ENCODE results near the gene PITX1.

The PITX1 gene

GRCh38 chr5:135039271-135040033 lies 5.4 kb upstream of the PITX1 start:
- Histone ChIP-seq H3K4me2 (ENCODE audit: low read length) (no peak overlapping the region), H3K79me2 (ENCODE audit: low read length) (0 out of 2 replicates have a peak, but pooled peaks cover 5% of the 10 kb centered on the region), H3K27me3 (ENCODE audit: low read depth, low read length) (no peaks in the 10 kb centered on the region), H3K4me1 (ENCODE audit: low read length) (0 out of 2 replicates have a peak, but pooled peaks cover 6% of the 10 kb centered on the region), H3K27ac (ENCODE audit: low read length) (no peak overlapping the region), H4K20me1 (ENCODE audit: insufficient read depth, low read length) (no peaks in the 10 kb centered on the region), H2AFZ (ENCODE audit: low read depth, low read length) (no peak overlapping the region), H3K9ac (ENCODE audit: low read length) (no peak overlapping the region), H3K4me3 (ENCODE audit: low read length) (no peak overlapping the region), H3K36me3 (replicated peaks; ENCODE audit: low read depth, low read length) (no peaks in the 10 kb centered on the region), H3K9me3 (ENCODE audit: insufficient read depth, low read length) (no peaks in the 10 kb centered on the region)
- TF ChIP-seq EZH2phosphoT487 (IDR thresholded peaks at IDR 0.05; ENCODE audit: low read depth) (no peak), CTCF (IDR thresholded peaks at IDR 0.05; ENCODE audit: low read depth, low read length) (no peak)

DNA sequence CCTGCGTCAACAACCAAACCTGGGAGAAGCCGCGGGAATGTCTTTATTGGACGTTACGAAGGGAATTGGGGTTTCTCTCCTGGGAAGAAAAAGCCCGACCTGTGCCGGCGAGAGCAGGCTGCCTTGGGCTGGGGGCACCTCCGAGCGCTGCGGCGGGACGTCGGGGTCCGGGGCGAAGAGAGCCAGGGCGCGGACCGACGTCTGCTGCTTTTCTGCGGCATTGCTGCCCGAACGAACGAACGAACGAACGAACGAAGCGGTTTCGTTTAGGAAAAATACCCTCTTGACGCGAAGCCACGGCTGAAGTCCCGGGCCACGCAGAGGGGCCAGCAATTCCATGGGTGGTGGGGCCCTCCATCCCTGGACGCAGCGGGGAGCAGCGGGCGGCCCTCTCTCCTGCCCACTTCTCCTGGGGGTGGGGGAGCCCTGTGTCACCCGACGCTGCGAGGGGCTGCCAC lies 4.8 kb upstream of the PITX1 start:
- Histone ChIP-seq H2AFZ (ENCODE audit: low read depth, low read length) (no peak overlapping the region), H3K9me3 (ENCODE audit: insufficient read depth, low read length) (no peaks in the 10 kb centered on the region), H3K79me2 (ENCODE audit: low read length) (peaks cover 8% of the 10 kb centered on the region; the same call in 1 of the 2 replicates), H3K4me3 (ENCODE audit: low read length) (no peak overlapping the region), H3K27me3 (ENCODE audit: low read depth, low read length) (no peaks in the 10 kb centered on the region), H4K20me1 (ENCODE audit: insufficient read depth, low read length) (no peaks in the 10 kb centered on the region), H3K36me3 (replicated peaks; ENCODE audit: low read depth, low read length) (no peaks in the 10 kb centered on the region), H3K4me1 (ENCODE audit: low read length) (0 out of 2 replicates have a peak, but pooled peaks cover 7% of the 10 kb centered on the region), H3K4me2 (ENCODE audit: low read length) (no peak overlapping the region), H3K27ac (ENCODE audit: low read length) (no peak overlapping the region), H3K9ac (ENCODE audit: low read length) (no peak overlapping the region)
- TF ChIP-seq CTCF (IDR thresholded peaks at IDR 0.05; ENCODE audit: low read depth, low read length), result no peak

GRCh38 chr5:135038205-135038812 lies 4.3 kb upstream of the PITX1 start:
- Histone ChIP-seq H3K36me3 (replicated peaks; ENCODE audit: low read depth, low read length) (no peaks in the 10 kb centered on the region), H2AFZ (ENCODE audit: low read depth, low read length) (no peak overlapping the region), H3K4me3 (ENCODE audit: low read length) (no peak overlapping the region), H3K27ac (ENCODE audit: low read length) (no peak overlapping the region), H3K4me1 (ENCODE audit: low read length) (0 out of 2 replicates have a peak, but pooled peaks cover 7% of the 10 kb centered on the region), H3K9ac (ENCODE audit: low read length) (no peak overlapping the region), H3K4me2 (ENCODE audit: low read length) (no peak overlapping the region), H3K27me3 (ENCODE audit: low read depth, low read length) (no peaks in the 10 kb centered on the region), H3K79me2 (ENCODE audit: low read length) (peaks cover 13% of the 10 kb centered on the region), H3K9me3 (ENCODE audit: insufficient read depth, low read length) (no peaks in the 10 kb centered on the region), H4K20me1 (ENCODE audit: insufficient read depth, low read length) (no peaks in the 10 kb centered on the region)
- no peak for TF ChIP-seq EZH2phosphoT487 (IDR thresholded peaks at IDR 0.05; ENCODE audit: low read depth)
- TF ChIP-seq CTCF (IDR thresholded peaks at IDR 0.05; ENCODE audit: low read depth, low read length), result no peak

- Histone ChIP-seq H3K9ac (ENCODE audit: low read length) (no peak overlapping the region), H3K9me3 (ENCODE audit: insufficient read depth, low read length) (no peaks in the 10 kb centered on the region), H3K4me2 (ENCODE audit: low read length) (no peak overlapping the region), H3K4me1 (ENCODE audit: low read length) (0 out of 2 replicates have a peak, but pooled peaks cover 7% of the 10 kb centered on the region), H3K27ac (ENCODE audit: low read length) (no peak overlapping the region), H3K79me2 (ENCODE audit: low read length) (peaks cover 20% of the 10 kb centered on the region), H3K27me3 (ENCODE audit: low read depth, low read length) (no peaks in the 10 kb centered on the region), H3K36me3 (replicated peaks; ENCODE audit: low read depth, low read length) (no peaks in the 10 kb centered on the region), H3K4me3 (ENCODE audit: low read length) (no peak overlapping the region), H4K20me1 (ENCODE audit: insufficient read depth, low read length) (no peaks in the 10 kb centered on the region), H2AFZ (ENCODE audit: low read depth, low read length) (no peak overlapping the region)
- TF ChIP-seq EZH2phosphoT487 (IDR thresholded peaks at IDR 0.05; ENCODE audit: low read depth) (no peak), CTCF (IDR thresholded peaks at IDR 0.05; ENCODE audit: low read depth, low read length) (no peak)
These were observed 3.6 kb upstream of the PITX1 start for GRCh38 chr5:135037519-135038204.
